Activated naive CD4-positive, alpha-beta T cell (primary cell): Measurements from ENCODE around the gene CACNA1S.

Experiments used
- DNase-seq, 4 experiments: peaks; one replicate each; lab custom pipeline; 2025; lab: John Stamatoyannopoulos, UW

Gene CACNA1S

DNA sequence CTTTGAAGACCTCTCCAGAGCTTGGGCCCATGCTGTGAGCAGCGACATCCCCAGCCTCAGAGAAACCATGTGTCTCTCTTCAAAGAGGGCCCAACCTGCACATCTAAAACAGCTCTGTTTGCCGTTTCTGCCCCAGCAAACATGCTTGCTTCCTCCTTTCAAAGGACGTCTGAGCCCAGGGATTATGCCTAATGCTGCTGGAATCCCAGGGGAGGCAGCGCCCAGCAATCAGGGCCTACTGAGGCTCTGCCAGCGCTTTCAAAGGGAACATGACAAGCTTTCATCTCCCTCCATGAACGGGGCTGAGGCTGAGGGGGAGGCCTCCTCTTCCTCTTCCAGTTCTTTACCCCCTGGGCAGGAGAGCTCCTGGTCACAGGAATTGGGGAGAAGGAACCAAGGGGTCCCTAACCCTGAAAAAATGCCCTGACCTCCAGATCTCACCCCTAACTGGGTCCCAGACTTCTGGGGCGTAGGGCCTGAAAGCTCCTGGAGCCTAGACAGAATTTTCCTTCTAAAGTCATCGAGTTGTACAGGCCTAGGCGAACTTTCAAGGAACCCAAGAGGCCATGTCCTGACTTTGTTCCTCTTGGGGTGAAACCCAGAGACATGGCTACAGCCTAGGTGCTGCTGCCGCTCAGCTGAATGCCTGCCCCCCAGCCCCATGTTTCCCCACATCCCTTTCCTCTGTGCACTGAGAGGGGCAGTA, 28.2 kb upstream of the CACNA1S start:
- DNase-seq: no peak

DNA sequence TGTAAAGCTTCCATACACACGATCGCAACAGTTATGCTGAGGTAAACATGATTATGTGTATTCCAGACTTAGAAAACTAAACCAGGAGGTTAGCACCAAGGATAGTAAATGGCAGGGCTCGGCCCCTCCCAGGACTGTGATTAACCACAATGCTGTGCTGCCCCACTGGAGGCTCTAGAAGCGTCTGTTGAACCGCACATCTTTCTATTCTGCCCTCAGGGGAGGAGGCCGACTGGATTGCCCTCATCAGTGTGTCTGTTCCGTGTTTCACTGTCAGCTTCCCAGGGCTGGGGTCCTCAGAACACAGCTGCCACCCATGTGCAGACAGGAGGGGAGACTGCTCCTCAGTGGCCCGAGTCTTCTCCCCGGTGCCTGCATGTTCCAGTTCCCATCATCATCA, 27.5 kb upstream of the CACNA1S start:
- no peak for DNase-seq

- no peak for DNase-seq
Measured at GRCh38 chr1:201139306-201139705, 27.1 kb upstream of the CACNA1S start.

DNA sequence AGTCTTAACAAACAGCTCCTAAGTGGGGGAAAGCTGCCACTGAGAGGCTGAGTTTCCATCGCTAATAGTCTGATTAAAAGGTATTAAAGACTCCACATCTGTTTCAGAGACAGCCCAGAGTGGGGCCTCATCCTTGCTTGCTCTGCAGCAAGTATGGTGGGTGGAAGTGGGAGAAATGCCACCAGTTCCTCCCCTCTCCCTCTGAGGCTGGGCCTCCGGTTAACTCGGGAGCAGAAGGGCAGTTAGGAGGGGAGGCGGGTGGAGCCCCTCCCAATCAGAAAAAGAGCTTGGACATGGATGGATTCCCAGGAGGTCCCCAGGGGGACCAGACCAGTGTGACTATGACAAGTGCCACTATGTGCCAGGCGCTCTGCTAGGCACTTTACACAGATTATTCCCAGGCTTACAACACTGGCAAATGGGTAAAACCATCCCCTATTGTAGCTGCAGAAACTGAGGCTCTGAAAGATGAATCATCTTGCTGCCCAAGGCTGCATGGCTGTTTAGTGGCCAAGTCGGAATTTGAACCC, 26.1 kb upstream of the CACNA1S start:
- no peak for DNase-seq

DNA sequence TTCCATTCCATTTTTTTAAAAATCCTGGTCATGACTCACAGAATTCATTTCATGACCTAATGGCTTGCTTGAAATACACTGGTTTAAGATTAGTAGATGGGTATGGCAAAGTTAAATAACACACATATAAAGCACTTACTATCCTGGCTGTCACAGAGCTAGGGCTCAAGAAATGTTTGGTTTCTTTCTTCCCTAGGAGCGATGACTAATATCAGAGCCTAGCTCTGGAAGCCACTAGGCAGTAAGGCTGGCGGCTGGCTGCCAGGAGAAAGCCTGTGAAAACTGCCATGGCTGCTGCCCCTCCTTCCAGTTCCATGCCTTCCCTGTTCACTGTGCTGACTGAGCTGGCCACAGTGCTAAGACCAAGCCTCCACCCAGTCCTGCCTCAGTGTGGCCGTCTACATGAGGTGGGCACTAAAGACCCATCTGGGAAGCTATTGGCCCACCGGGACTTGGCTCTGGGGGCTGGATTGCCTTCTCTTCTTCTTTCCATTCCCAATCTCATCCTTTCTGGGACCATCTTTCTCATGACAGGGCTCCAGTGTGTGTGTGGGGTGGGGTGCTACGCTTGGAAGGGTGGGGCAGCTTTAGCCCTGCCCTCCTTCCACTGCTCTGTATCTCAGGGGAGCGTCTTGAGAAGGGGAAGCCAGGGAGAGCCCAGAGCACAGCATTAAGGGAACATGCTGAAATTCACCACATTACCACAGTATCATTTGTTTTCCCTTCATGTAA, 25.5 kb upstream of the CACNA1S start:
- no peak for DNase-seq

- DNase-seq: no peak
Measured at GRCh38 chr1:201137024-201137392, 24.8 kb upstream of the CACNA1S start.

- no peak for DNase-seq
Measured at GRCh38 chr1:201136355-201137023, 24.3 kb upstream of the CACNA1S start.

DNA sequence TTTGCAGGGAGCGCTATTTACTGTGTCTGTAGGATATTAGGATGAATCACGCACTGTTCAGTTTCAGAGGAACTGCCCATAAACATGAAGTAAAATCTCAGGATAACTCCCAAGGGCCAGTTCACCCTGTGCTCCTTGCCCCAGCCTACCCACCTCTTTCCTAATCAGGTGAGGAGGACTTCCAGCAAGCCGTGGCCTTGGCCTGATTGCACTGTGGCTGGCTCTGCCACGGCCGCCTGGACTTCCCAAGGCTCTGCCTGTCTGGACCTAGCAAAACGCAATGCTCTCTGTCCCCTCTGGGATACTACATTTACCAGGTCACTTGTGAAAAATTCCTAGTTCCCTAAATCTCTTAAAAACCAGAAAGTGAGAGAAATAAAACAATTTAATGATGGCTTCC, 22.2 kb upstream of the CACNA1S start:
- no peak for DNase-seq

DNA sequence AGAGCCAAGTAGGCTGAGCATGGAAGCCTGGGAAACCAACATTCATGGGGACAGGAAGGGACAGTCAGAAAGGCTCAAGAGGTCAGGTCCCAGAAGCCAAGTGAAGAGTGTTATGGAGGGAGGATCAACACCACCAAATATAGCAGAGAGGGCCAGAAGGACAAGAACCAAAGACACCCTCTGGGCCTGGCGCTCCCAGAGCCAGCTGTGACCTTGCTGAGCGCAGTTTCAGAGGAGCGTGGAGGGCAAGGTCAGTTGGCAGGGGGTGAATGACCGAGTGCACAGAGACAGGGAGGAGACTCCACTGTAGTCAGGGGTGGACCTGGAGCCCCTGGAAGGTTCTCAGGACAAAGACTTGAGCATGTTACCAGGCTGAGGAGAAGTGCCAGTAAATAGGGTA, 19.2 kb upstream of the CACNA1S start:
- DNase-seq: no peak

GRCh38 chr1:201128962-201129361, 16.7 kb upstream of the CACNA1S start:
- no peak for DNase-seq

DNA sequence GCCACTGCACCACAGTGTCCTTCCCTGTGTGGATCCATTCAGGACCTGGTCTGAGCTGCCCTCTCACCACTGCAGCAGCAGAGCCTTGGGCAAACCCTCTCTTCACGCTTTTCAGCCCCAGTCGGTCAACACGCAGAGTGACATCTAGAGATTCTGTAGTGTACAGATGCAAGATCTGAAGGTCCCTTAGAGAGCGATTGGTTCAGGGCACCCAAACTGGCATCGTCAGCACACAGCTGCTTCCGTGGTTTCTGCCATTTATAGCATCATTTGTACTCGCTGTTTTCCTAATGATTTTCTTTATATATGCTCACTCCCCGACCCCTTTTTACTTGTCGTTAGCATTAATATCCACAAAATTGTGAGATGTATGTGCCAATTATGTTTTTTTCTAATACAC, 16.2 kb upstream of the CACNA1S start:
- no peak for DNase-seq

GRCh38 chr1:201127755-201128455, 15.7 kb upstream of the CACNA1S start:
- no peak for DNase-seq

DNA sequence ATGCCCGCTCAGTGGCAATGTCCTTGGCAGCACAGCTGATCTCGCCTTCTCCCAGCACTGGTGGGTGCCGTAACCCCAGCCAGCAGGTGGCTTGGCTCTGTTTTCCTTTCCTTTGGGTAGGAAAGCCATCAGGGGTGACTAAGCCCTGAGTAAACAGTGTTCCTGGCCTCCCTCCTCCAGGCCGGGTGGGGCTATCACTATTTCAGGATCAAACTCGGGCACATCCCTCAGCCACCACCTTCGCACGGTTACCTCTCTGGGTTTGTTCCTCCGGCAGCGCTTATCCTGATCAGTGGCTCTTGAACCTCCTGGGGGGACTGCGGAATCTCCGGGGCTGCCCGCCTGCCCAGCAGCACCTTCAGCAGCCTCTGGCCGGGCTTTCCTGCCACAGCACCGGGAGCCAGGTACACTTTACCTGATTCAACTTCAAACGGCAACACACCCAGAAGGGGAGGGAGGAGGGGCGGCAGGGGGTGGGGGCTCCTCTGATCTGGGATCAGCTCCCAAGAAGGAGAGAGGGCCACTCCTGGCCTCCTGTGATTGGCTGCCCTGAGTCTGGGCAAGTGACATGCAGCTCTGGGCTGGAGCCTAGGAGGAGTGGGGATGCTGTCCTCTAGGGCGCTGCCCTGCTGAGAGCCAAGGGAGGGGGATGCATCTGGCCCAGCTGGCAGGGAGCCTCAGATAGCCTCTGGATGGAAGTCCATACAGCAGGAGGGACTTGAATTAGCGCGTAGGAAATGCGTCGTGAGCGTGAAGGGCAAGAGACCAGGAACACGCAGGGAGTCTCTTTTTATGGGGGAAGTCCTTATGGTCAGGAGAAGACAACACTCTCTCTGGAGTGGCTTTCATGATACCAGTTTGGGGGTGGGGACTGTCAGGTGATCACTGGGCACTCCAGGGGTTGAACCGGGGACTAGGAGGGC, 14.9 kb upstream of the CACNA1S start, which contains the start of gene ASCL5:
TSS of gene ASCL5 (minus strand) at position 353 of the 923 bp plus-strand sequence. CDS start 11,812 bp downstream, outside the sequence.
- no peak for DNase-seq

GRCh38 chr1:201126463-201126831, 14.2 kb upstream of the CACNA1S start:
- no peak for DNase-seq

GRCh38 chr1:201125800-201126199, 13.6 kb upstream of the CACNA1S start:
- no peak for DNase-seq

GRCh38 chr1:201125019-201125418, 12.8 kb upstream of the CACNA1S start:
- DNase-seq: no peak

GRCh38 chr1:201123866-201124265, 11.6 kb upstream of the CACNA1S start:
- DNase-seq: no peak

- no peak for DNase-seq
Measured at GRCh38 chr1:201122321-201122957, 10.2 kb upstream of the CACNA1S start.

- peak in 2 of 4 experiments; percentile 22 to 33 for DNase-seq
Measured at GRCh38 chr1:201119206-201120197, 7.3 kb upstream of the CACNA1S start.
